Adrenal gland (tissue), 12 donors: ENCODE results near the gene ATAD1. TPM values are rescaled to one million over a fixed set of nuclear protein-coding genes. Genes with fewer than 3 reads are reported as not detected.
A peak's percentile ranks its signal among the peaks of the same experiment; 100 is the strongest.

Experiments
- DNase-seq, 7 donors: peaks; one replicate each; pipeline ENCODE4 v3.0.0-alpha.2; 2019 to 2020
- H3K27ac ChIP-seq, 5 donors: fragments of 200-600 bp; sonication (generic) in 4 of 5; 1 replicate in 3 of 5; 2 replicates in 2 of 5; pipeline versions ENCODE4 v1.5.1 to v1.8.0; 2016 to 2020; ENCODE audit warnings: mild to moderate bottlenecking in 1 of 5
- H3K27me3 ChIP-seq: fragments of 200-600 bp; 2 replicates; pipeline ENCODE4 v1.8.0; 2021
- H3K36me3 ChIP-seq, 2 donors: fragments of 200-600 bp; replicated peaks in 1 of 2; 1 replicate in 1 of 2; 2 replicates in 1 of 2; pipeline versions ENCODE4 v1.5.1 to v1.8.0; 2018 to 2022
- H3K4me1 ChIP-seq, 2 donors: fragments of 200-600 bp; replicated peaks in 1 of 2; 1 replicate in 1 of 2; 2 replicates in 1 of 2; pipeline versions ENCODE4 v1.5.1 to v1.8.0; 2018 to 2021
- H3K4me3 ChIP-seq, 4 donors: fragments of 200-600 bp; sonication (generic) in 3 of 4; one replicate each; pipeline ENCODE4 v1.5.1; 2016 to 2018
- H3K9me3 ChIP-seq, 3 donors: fragments of 200-600 bp; sonication (generic) in 1 of 3; replicated peaks in 1 of 3; 1 replicate in 2 of 3; 2 replicates in 1 of 3; pipeline versions ENCODE4 v1.5.1 to v1.8.0; 2016 to 2021
- POLR2A ChIP-seq, 2 donors: fragments of 450-650 bp; IDR thresholded peaks; one replicate each; pipeline ENCODE4 v1.6.1; 2017; ENCODE audit warnings: antibody characterized with exemption in 2 of 2, mild to moderate bottlenecking in 2 of 2, moderate library complexity in 1 of 2
- WGBS, 4 donors: extraction: QIAGEN DNeasy Blood & Tissue Kit in 2 of 4; methylation state at CpG; one replicate each; pipeline versions ENCODE4 v1.1.5 to v1.1.7; 2013 to 2017; 5-methylcytosine and 5-hydroxymethylcytosine counted together
- intact Hi-C, 2 donors: fragments of 100-400 bp; cut with DNase I; formaldehyde crosslinking; loops; one replicate each; pipeline versions ENCODE4 v1.14.1 to v1.15.0; 2022 to 2023
- polyA plus RNA-seq, 3 donors: library from polyadenylated mRNA; stranded (reverse); fragments of 200-250 nt in 2 of 3; fragments of 350-450 nt in 1 of 3; fragmentation: Illumina TruSeq in 1 of 3; extraction: RNeasy Lipid Tissue Mini Kit (QIAGEN cat#74804) in 1 of 3; gene quantifications; one replicate each; pipeline ENCODE4 v1.2.3, GENCODE V29; 2013 to 2014
- total RNA-seq, 9 donors: library from RNA; depleted of rRNA in 4 of 9; stranded (reverse); fragments of >200 nt in 4 of 9; fragments of 120-200 nt in 1 of 9; fragmentation: NEBNext Ultra II Directional in 1 of 9; extraction: Animal tissue kit (Norgen Biotek cat#: 25700) in 1 of 9; gene quantifications; one replicate each; pipeline versions ENCODE4 v1.1.0 to v1.2.4, GENCODE V29; 2013 to 2023
- TF ChIP-seq, protein P1 (sequence below), 6 experiments: fragments of 450-650 bp in 4 of 6; fragments of 200-600 bp in 2 of 6; sonication (generic) in 1 of 6; IDR thresholded peaks; 1 replicate in 5 of 6; 2 replicates in 1 of 6; pipeline versions ENCODE4 v1.5.1 to v1.8.0; 2016 to 2021; ENCODE audit warnings: antibody characterized with exemption in 6 of 6, mild to moderate bottlenecking in 2 of 6, moderate library complexity in 1 of 6
- donor health status: healthy with polysubstance abuse.
- donor health status: Bipolar disorder and iron deficiency.
- donor health status: DM: yes; HTN: yes; CAD: no.
- donor health status: DM: no; HTN: no; CAD: no.
- donor health status: DM: no; HTN: no; CAD: no.
- donor health status: DM: yes; HTN: yes; CAD: no.

The ATAD1 gene
- total and polyA plus RNA-seq, 12 donors, result 8.5 to 119 (median 50.4) TPM

DNA sequence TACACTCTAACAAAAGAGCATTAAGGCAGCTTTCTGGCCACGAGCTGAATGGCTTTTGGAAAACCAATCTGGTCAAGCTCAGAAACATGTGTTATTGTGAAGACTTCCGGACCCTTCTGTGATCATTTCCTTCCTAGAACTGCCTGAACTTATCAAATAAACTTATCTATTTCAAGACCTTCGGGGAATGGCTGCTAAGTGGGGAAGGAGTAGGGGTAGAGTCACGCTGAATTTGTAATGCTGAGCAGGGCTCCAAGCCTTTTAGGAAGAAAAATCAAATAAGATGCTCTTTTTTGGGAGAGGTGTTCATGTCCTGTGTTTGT lies 101.7 kb downstream of the ATAD1 start:
- WGBS, 4 donors, result 68 to 86% (median 70%) methylated on average over 4 of the region's 4 CpGs
- no peaks in the 10 kb centered on the region for H3K27me3 ChIP-seq
- DNase-seq, result no peak
- no peak overlapping the region for H3K4me3 ChIP-seq
- peaks cover 5 to 47% of the 10 kb centered on the region in 2 donors for H3K4me1 ChIP-seq
- H3K27ac ChIP-seq, result peak overlapping the region in 1 of 5 donors; percentile 42
- TF ChIP-seq POLR2A (IDR thresholded peaks at IDR 0.05), result no peak
- TF ChIP-seq, protein P1, sequence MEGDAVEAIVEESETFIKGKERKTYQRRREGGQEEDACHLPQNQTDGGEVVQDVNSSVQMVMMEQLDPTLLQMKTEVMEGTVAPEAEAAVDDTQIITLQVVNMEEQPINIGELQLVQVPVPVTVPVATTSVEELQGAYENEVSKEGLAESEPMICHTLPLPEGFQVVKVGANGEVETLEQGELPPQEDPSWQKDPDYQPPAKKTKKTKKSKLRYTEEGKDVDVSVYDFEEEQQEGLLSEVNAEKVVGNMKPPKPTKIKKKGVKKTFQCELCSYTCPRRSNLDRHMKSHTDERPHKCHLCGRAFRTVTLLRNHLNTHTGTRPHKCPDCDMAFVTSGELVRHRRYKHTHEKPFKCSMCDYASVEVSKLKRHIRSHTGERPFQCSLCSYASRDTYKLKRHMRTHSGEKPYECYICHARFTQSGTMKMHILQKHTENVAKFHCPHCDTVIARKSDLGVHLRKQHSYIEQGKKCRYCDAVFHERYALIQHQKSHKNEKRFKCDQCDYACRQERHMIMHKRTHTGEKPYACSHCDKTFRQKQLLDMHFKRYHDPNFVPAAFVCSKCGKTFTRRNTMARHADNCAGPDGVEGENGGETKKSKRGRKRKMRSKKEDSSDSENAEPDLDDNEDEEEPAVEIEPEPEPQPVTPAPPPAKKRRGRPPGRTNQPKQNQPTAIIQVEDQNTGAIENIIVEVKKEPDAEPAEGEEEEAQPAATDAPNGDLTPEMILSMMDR (IDR thresholded peaks at IDR 0.05), result no peak
- no peaks in the 10 kb centered on the region for H3K9me3 ChIP-seq
- intact Hi-C loops, result no loop called here
- peaks cover 0 to 12% of the 10 kb centered on the region in 2 donors for H3K36me3 ChIP-seq

DNA sequence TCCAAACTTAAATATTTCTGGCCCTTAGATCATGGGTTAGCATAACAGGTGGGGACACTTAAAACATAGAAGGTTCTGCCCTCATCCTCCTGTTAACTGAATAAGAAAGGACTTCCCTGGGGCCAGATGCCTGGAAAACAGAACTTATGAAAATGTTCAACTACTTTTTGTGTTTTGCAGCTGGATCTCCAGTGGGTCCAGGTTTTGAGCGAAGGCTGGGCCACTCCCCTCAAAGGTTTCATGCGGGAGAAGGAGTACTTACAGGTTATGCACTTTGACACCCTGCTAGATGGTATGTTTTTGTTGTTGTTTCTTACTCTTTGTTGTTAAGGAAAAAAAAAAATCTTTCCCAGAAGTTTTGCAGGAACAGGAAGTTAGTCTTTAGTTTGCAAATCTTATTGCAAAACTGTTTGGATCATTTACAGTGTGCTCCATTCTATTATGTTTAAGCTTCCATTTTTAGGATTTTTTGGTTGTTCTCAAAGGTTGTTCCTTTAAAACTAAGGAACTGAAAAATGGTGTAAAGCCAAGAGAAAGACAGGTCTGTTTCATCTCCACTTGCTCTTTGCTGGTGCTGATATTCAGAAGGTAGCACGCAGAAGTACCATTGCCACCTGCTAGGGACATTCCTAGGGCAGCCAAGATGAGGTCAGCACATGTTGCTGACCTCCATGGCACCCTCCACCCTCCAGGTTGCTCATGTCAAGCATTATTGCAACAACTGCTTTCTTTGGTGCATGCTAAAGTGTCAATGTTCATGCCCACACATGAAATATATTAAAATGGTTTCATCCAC lies 102.3 kb downstream of the ATAD1 start:
- Histone ChIP-seq H3K36me3 (peaks cover 0 to 16% of the 10 kb centered on the region in 2 donors), H3K4me1 (peaks cover 5 to 47% of the 10 kb centered on the region in 2 donors), H3K27me3 (no peaks in the 10 kb centered on the region), H3K27ac (peak overlapping the region in 2 of 5 donors; percentile 39 to 42), H3K9me3 (no peaks in the 10 kb centered on the region), H3K4me3 (no peak overlapping the region)
- no peak for DNase-seq
- TF ChIP-seq POLR2A (IDR thresholded peaks at IDR 0.05), result no peak
- TF ChIP-seq, protein P1 (IDR thresholded peaks at IDR 0.05), result no peak
- WGBS, 4 donors, result 81 to 82% (median 82%) methylated on average over 3 of the region's 3 CpGs
- intact Hi-C loops, result no loop called here

DNA sequence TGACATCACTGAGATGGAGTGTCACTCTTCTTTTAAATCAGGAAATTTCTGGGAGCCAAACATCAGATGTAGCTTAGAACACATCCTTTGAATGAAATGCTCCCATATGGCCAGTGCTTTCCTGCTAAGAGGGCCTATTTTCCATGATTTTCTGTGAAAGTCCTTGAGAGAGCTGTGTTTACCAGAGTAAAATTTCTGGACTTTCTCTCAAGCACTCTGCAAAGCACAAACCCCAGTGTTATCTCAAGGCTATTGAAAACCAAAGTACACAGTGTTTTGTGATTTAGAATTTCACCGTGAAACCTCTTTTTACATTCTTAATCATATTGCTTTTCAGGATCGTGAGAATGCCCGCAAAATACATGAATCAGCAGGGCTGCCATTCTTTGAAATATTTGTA lies 104.3 kb downstream of the ATAD1 start:
- 40 to 63% (median 49%) methylated on average over 3 of the region's 3 CpGs for WGBS, 4 donors

DNA sequence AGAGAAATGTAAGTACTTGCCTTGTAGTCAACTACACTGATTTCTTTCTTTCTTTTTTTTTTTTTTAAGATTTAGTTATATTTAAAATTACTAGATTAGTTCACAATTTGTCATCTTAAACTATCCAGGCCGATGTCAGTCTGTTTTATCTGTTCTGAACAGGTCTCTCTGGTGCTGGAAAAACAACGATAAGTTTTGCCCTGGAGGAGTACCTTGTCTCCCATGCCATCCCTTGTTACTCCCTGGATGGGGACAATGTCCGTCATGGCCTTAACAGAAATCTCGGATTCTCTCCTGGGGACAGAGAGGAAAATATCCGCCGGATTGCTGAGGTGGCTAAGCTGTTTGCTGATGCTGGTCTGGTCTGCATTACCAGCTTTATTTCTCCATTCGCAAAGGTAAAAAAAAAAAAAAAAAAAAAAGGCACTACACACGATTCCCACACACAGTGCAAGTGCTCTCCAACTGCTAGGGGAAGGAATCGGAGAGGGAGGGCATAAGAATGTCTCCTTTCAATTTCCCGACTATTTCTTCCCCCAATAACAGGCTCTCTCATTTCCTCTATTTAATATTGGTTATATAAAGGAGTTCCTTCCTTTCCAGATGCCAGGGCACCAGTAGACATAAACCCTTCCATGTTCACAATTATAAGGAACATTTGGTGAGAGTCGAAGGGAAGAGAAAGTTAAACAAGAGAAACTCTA lies 105.0 kb downstream of the ATAD1 start:
- no peak overlapping the region for H3K4me3 ChIP-seq
- H3K4me1 ChIP-seq, result peaks cover 5 to 47% of the 10 kb centered on the region in 2 donors
- DNase-seq, result no peak
- intact Hi-C loops, result no loop called here
- peak overlapping the region; percentile 29 to 80 (median 62) for H3K27ac ChIP-seq
- no peaks in the 10 kb centered on the region for H3K27me3 ChIP-seq
- H3K36me3 ChIP-seq, result peaks cover 0 to 20% of the 10 kb centered on the region in 2 donors
- TF ChIP-seq, protein P1 (IDR thresholded peaks at IDR 0.05), result no peak
- no peak for TF ChIP-seq POLR2A (IDR thresholded peaks at IDR 0.05)
- no peaks in the 10 kb centered on the region for H3K9me3 ChIP-seq
- 66 to 74% (median 70%) methylated on average over 11 of the region's 11 CpGs for WGBS, 4 donors

More for the DNA sequence above, 104.3 kb downstream of the ATAD1 start:
- Histone ChIP-seq H3K36me3 (peaks cover 0 to 20% of the 10 kb centered on the region in 2 donors), H3K27me3 (no peaks in the 10 kb centered on the region), H3K9me3 (no peaks in the 10 kb centered on the region), H3K27ac (peak overlapping the region; percentile 29 to 80 (median 62)), H3K4me1 (peaks cover 5 to 47% of the 10 kb centered on the region in 2 donors), H3K4me3 (no peak overlapping the region)
- intact Hi-C loops, result no loop called here
- no peak for DNase-seq
- TF ChIP-seq, protein P1 (IDR thresholded peaks at IDR 0.05), result no peak
- no peak for TF ChIP-seq POLR2A (IDR thresholded peaks at IDR 0.05)
